Measurements from ENCODE around the gene VAMP5.
A peak's percentile ranks its signal among the peaks of the same experiment; 100 is the strongest.
"Not testable (repeated sequence)": the region's sequence is repeated elsewhere in the genome, so short reads cannot be mapped to it uniquely, and the experiment has no call there.

Gene VAMP5

DNA sequence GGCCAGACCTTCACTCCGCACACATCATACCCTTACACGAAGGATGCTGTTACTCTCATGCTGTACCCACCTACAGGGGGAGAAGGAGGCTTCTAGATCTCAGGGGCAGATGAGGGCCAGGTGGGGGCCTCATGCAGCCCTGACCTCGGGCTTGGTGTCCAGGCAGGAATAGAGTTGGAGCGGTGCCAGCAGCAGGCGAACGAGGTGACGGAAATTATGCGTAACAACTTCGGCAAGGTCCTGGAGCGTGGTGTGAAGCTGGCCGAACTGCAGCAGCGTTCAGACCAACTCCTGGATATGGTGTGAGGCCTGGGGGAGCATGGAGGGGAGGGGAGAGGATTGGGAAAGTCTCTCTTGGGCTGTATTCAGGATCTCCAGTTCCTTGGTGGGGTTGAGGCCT is 7.3 kb downstream of the VAMP5 start:
- H3K4me3 ChIP-seq (ENCODE audit: low read length) = no peak overlapping the region
- peaks cover 4% of the 10 kb centered on the region; the same call in 1 of the 2 replicates for H3K4me1 ChIP-seq (ENCODE audit: low read length)
- H3K79me2 ChIP-seq (ENCODE audit: low read length) = peaks cover 10% of the 10 kb centered on the region
- H4K20me1 ChIP-seq (ENCODE audit: insufficient read depth, low read length) = no peaks in the 10 kb centered on the region
- no peaks in the 10 kb centered on the region for H3F3A ChIP-seq (ENCODE audit: insufficient read depth, low read length)
- no peak overlapping the region for H2AFZ ChIP-seq (ENCODE audit: low read length)
- no peak overlapping the region for H3K4me2 ChIP-seq (ENCODE audit: low read depth, low read length)
- DNase-seq = no peak
- H3K9ac ChIP-seq (ENCODE audit: low read length) = no peak overlapping the region
- H3K27ac ChIP-seq (ENCODE audit: low read length) = no peak overlapping the region
- no peaks in the 10 kb centered on the region for H3K36me3 ChIP-seq (replicated peaks; ENCODE audit: insufficient read depth, low read length)
- H3K9me2 ChIP-seq (replicated peaks; ENCODE audit: insufficient read depth, low read length) = no peaks in the 10 kb centered on the region
- TF ChIP-seq EZH2phosphoT487 (IDR thresholded peaks at IDR 0.05; ENCODE audit: low read length) (no peak), EZH2 (optimal IDR thresholded peaks at IDR 0.05; ENCODE audit: low read depth, low read length) (no peak)
- TF ChIP-seq, protein P1, sequence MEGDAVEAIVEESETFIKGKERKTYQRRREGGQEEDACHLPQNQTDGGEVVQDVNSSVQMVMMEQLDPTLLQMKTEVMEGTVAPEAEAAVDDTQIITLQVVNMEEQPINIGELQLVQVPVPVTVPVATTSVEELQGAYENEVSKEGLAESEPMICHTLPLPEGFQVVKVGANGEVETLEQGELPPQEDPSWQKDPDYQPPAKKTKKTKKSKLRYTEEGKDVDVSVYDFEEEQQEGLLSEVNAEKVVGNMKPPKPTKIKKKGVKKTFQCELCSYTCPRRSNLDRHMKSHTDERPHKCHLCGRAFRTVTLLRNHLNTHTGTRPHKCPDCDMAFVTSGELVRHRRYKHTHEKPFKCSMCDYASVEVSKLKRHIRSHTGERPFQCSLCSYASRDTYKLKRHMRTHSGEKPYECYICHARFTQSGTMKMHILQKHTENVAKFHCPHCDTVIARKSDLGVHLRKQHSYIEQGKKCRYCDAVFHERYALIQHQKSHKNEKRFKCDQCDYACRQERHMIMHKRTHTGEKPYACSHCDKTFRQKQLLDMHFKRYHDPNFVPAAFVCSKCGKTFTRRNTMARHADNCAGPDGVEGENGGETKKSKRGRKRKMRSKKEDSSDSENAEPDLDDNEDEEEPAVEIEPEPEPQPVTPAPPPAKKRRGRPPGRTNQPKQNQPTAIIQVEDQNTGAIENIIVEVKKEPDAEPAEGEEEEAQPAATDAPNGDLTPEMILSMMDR (IDR thresholded peaks at IDR 0.05; ENCODE audit: low read length) = no peak
- H3K9me3 ChIP-seq (replicated peaks; ENCODE audit: insufficient read depth, low read length) = no peaks in the 10 kb centered on the region
- no peaks in the 10 kb centered on the region for H3K27me3 ChIP-seq (replicated peaks; ENCODE audit: insufficient read depth, low read length)

DNA sequence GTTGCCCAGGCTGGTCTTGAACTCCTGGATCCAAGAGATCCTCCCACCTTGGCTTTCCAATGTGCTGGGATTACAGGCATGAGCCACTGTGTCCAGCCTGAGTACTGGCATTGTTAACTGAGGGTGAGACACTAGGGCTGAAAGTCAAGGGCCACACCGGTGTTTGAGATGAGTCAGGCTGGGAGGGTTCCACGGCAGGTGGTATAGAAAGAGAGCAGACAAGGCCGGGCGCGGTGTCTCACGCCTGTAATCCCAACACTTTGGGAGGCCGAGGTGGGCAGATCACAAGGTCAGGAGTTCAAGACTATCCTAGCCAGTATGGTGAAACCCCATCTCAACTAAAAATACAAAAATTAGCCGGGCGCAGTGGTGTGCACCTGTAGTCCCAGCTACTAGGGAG is 8.1 kb downstream of the VAMP5 start:
- H3K4me2 ChIP-seq (ENCODE audit: low read depth, low read length); H3K4me3 ChIP-seq (ENCODE audit: low read length); H3K36me3 ChIP-seq (replicated peaks; ENCODE audit: insufficient read depth, low read length); H2AFZ ChIP-seq (ENCODE audit: low read length); H3K27ac ChIP-seq (ENCODE audit: low read length); DNase-seq; H3K9me3 ChIP-seq (replicated peaks; ENCODE audit: insufficient read depth, low read length); H3F3A ChIP-seq (ENCODE audit: insufficient read depth, low read length); H3K4me1 ChIP-seq (ENCODE audit: low read length); H3K9me2 ChIP-seq (replicated peaks; ENCODE audit: insufficient read depth, low read length); H3K27me3 ChIP-seq (replicated peaks; ENCODE audit: insufficient read depth, low read length); H3K9ac ChIP-seq (ENCODE audit: low read length); H4K20me1 ChIP-seq (ENCODE audit: insufficient read depth, low read length): not testable (repeated sequence)
- peaks cover 18% of the 10 kb centered on the region for H3K79me2 ChIP-seq (ENCODE audit: low read length)

DNA sequence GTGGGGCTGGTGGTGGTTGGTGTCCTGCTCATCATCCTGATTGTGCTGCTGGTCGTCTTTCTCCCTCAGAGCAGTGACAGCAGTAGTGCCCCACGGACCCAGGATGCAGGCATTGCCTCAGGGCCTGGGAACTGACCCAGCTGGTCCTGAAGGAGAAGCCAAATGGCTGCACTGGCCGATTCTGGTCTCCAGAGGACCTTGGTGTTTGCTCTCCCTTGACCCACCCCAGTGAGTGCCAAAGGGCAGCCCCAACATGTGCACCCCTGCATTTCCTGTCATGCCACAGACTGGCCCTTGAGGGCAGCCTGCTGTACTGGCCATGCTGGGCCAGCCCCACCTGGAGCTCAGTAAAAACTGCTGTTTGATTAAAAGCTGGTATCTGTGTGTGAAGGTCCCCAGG is 8.8 kb downstream of the VAMP5 start:
- Histone ChIP-seq H2AFZ (ENCODE audit: low read length) (no peak overlapping the region), H3K4me2 (ENCODE audit: low read depth, low read length) (no peak overlapping the region), H3F3A (ENCODE audit: insufficient read depth, low read length) (no peaks in the 10 kb centered on the region), H3K9ac (ENCODE audit: low read length) (no peak overlapping the region), H3K9me2 (replicated peaks; ENCODE audit: insufficient read depth, low read length) (no peaks in the 10 kb centered on the region), H3K9me3 (replicated peaks; ENCODE audit: insufficient read depth, low read length) (no peaks in the 10 kb centered on the region), H3K79me2 (ENCODE audit: low read length) (peaks cover 21% of the 10 kb centered on the region), H4K20me1 (ENCODE audit: insufficient read depth, low read length) (no peaks in the 10 kb centered on the region), H3K27me3 (replicated peaks; ENCODE audit: insufficient read depth, low read length) (no peaks in the 10 kb centered on the region), H3K36me3 (replicated peaks; ENCODE audit: insufficient read depth, low read length) (no peaks in the 10 kb centered on the region), H3K4me1 (ENCODE audit: low read length) (peaks cover 5% of the 10 kb centered on the region; the same call in 1 of the 2 replicates), H3K4me3 (ENCODE audit: low read length) (no peak overlapping the region), H3K27ac (ENCODE audit: low read length) (no peak overlapping the region)
- TF ChIP-seq EZH2phosphoT487 (IDR thresholded peaks at IDR 0.05; ENCODE audit: low read length) (no peak), EZH2 (optimal IDR thresholded peaks at IDR 0.05; ENCODE audit: low read depth, low read length) (no peak)
- TF ChIP-seq, protein P1 (IDR thresholded peaks at IDR 0.05; ENCODE audit: low read length) = no peak
- DNase-seq = no peak

DNA sequence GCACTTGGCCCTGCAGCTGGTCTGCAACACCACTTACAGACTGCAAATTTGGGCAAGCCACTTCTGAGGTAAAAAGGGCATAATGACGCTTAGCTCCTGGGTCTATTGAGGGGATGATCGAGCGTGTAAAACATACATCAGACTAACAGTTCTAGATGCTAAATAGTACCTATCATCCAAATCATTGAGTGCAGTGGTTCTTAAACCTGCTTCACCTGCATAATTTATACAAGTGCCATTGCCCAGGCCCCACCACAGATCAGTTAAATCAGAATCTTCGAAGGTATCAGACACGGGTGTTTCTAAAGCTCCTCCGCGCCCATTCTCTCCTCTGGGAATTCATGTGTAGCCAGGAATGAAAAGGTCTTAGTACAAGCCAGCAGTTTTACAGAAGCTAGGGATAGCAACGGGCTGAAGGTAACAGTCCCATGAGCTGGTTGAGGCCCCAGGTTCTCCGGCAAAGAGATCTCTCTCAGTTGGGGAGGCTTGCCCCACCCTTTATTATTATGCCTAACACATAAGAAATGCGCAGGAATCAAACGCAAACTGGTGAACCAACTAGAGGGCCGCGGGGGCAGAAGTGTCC is 10.6 kb downstream of the VAMP5 start:
- no peak for DNase-seq
- Histone ChIP-seq H3K9ac (ENCODE audit: low read length) (peak overlapping the region; percentile 77), H3F3A (ENCODE audit: insufficient read depth, low read length) (no peaks in the 10 kb centered on the region), H4K20me1 (ENCODE audit: insufficient read depth, low read length) (no peaks in the 10 kb centered on the region), H3K27ac (ENCODE audit: low read length) (no peak overlapping the region; the same call in 1 of the 2 replicates), H3K4me1 (ENCODE audit: low read length) (peaks cover 5% of the 10 kb centered on the region; the same call in 1 of the 2 replicates), H2AFZ (ENCODE audit: low read length) (peak overlapping the region; percentile 63), H3K4me2 (ENCODE audit: low read depth, low read length) (peak overlapping the region; percentile 64), H3K27me3 (replicated peaks; ENCODE audit: insufficient read depth, low read length) (no peaks in the 10 kb centered on the region), H3K9me2 (replicated peaks; ENCODE audit: insufficient read depth, low read length) (no peaks in the 10 kb centered on the region), H3K4me3 (ENCODE audit: low read length) (peak overlapping the region; percentile 88), H3K36me3 (replicated peaks; ENCODE audit: insufficient read depth, low read length) (no peaks in the 10 kb centered on the region), H3K79me2 (ENCODE audit: low read length) (peaks cover 21% of the 10 kb centered on the region), H3K9me3 (replicated peaks; ENCODE audit: insufficient read depth, low read length) (no peaks in the 10 kb centered on the region)
- TF ChIP-seq, protein P1 (IDR thresholded peaks at IDR 0.05; ENCODE audit: low read length) = no peak
- TF ChIP-seq EZH2phosphoT487 (IDR thresholded peaks at IDR 0.05; ENCODE audit: low read length) = no peak

Data from MM.1S (cell line).